Activated CD4-positive, alpha-beta T cell treated with anti-CD3 and anti-CD28 coated beads for 1 hour (primary cell): ENCODE data around the gene ATF5.
A peak's percentile ranks its signal among the peaks of the same experiment; 100 is the strongest.

Experiments
- DNase-seq: peaks from one replicate; pipeline ENCODE4 v3.0.0-alpha.2; 2020

ATF5 gene

DNA sequence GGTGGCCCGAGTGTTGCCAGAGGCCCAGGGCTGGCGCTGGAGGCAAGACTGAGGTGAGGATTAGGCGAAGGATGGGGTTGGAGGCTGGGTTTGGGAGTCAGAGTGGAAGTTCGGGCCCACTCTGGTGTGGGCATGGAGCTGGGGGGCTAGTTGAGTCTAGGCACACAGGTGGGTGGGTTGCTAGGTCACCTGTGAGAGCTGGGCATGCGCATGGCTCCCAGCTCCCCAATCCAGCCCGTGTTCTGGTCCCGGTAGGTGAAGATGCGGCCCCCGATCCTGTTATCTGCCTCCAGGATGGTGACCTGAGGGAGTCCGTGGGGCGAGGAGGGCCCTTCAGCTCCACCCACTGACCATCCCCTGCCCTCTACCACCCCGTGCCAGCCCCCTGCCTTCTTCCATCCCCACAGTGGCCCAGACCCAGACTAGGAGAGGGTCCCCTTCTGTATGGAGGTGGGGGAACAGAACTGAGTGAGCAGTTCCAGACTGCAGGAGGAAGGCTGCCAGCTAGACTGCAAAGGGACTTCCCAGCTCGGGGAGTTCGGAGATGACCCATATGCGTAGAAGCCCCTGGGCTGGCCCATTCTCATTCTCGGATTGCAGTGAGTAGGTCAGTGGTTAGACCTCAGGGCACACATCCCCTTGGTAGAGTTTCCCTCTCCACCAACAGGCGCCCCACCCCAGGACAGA is 34.0 kb upstream of the ATF5 start:
- DNase-seq: no peak

DNA sequence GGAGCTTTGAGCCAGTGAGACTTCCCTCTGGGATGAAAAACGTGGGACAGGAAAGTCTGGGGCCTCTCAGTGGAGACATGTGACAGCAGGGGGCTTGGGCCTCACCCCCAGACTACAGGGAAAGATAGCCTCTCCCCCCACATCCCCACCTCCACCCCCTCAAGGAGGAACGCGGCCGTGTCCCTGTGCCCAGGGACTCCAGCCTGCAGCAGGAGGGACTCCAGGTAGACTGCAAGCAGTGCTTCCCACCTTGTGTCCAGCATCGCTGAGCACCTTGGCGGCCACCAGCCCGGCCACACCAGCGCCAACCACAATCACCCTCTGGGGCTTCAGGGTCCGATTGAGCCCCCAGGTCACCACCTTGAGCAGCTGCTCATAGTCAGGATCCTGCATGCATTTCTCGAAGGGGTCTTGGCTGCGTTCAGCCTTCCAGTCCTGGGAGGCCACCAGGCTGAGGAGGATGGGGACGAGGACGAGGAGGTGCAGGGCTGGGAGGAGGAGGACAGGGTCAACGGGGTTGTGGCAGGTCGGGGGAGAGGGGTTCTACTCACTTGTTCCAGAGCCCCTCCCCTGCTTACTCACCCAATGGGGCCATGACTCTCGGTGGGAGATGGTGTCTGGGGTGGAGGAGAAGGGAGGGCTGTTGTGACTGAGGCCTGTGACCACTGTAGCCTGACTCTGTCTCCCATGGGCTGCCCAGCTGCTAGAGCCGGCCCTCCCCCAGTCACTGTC is 33.3 kb upstream of the ATF5 start:
- DNase-seq: no peak

DNA sequence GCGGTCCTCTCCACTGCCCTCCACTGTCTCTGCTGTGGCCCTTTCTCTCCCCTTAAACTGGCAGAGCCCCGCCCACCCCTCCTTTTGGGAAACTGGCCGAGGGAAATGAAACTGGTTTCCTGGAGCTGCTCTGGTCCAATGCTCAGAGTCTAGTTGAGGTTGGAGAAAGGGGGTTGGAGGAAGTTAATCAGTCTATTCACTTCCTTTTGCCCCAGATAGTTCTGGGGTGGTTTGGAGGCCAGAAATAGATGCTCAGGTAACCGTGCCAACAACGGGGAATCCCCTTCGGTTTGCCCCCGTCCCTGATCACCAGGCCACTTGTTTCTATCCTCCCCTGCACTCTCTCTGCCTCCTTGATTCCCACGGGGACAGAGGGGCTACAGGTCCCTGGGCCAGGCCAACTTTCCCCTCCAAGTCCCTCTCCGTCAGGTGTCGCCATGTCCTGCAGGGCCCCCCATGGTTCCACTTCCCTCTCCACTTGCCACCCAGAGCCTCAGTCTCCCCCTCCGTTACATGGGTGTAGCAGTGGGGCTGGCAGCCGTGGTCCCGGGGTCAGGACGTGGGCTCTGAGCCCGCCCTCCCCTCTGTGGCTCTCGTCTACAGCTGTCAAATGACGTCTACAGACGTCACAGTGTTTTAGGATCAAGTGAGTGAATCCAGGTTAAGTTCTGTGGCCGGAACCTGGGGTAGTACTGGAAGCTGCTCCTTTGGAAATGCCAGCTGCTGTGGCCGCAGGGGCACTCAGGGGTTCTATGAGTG is 32.0 kb upstream of the ATF5 start, which contains the start of gene IL4I1:
Gene IL4I1, minus strand, starts transcription at position 25 of the 759 bp plus-strand sequence. CDS start 727 bp downstream, outside the sequence.
- peak; percentile 54 for DNase-seq

DNA sequence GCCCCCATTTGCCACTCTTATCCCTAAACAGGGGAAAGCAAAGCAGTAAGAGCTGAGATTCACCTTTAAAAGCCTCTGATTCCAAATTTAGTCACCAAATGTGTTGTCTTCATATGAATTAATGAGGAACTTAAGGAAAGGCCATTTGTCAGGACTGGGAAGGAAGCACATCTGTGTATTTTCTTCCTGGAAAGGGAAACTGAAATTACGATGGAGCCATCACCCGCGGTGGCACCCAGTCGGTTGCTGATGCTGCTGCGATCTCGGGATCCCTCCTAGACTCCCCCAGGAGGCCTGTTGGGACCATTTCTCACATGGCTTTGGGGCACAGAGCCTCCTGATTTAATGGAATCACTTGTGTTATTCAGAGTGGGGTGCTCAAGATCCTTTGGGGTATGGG is 24.9 kb upstream of the ATF5 start:
- no peak for DNase-seq

DNA sequence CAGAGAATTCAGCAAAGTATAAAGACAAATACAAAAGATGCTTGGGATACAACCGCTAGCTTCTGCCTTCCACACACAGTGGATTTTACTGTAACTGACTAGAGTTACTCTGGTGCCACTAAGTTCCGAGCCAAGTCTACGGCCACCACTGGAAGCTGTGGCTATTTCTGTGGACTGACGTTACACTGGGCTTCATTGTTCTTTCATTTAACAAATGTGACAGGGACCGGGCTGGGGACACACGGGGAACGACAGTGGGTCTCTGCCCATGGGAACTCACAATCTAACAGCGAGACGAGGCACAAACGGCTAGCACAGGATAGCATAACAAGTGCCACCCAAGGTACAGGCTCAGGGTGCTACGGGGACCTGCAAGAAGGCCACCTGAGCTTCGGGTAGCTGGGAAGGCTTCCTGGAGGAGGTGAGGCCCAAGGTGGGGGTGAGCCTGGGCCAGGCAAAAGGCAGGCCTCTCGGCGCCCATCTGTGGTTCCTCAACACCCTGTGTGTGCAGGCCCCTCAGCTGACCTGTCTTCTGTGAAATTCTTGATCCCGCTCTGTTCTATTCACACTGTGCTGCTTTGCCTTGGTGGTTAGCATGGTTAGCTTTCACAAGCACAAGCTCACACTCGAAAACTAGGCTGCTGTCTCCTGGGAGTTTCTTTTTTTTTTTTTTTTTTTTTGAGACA is 22.0 kb upstream of the ATF5 start:
- DNase-seq: no peak

DNA sequence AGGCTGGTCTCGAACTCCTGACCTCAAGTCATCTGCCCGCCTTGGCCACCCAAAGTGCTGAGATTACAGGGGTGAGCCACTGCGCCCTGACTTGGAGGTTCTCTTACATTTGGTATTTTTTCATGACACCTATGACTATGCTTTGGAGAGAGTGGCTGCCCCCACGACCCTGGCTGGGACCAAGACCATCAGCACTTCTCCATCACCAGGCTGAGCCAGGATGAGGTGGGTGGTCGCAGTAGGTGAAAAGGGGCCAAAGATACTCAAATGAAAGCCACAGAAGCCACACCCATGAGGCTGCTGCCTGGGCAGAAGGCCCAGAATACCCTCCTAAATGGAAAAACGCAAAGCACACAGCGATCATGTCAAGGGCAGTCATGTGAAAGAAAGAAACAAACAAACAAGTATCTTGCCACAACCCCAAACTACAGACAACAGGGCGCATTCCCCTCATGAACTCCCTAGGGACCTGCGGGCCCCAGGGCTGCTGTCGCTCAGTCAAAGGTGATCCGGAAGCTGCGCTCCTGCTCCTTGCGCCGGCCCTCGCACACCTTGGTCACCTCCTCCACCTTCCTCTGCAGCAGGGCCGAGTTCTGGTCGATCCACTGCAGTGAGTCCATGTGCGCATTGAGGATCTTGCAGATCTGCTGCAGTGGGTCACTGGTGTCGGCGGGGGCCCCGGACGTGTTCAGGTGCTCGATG is 21.1 kb upstream of the ATF5 start:
- no peak for DNase-seq

DNA sequence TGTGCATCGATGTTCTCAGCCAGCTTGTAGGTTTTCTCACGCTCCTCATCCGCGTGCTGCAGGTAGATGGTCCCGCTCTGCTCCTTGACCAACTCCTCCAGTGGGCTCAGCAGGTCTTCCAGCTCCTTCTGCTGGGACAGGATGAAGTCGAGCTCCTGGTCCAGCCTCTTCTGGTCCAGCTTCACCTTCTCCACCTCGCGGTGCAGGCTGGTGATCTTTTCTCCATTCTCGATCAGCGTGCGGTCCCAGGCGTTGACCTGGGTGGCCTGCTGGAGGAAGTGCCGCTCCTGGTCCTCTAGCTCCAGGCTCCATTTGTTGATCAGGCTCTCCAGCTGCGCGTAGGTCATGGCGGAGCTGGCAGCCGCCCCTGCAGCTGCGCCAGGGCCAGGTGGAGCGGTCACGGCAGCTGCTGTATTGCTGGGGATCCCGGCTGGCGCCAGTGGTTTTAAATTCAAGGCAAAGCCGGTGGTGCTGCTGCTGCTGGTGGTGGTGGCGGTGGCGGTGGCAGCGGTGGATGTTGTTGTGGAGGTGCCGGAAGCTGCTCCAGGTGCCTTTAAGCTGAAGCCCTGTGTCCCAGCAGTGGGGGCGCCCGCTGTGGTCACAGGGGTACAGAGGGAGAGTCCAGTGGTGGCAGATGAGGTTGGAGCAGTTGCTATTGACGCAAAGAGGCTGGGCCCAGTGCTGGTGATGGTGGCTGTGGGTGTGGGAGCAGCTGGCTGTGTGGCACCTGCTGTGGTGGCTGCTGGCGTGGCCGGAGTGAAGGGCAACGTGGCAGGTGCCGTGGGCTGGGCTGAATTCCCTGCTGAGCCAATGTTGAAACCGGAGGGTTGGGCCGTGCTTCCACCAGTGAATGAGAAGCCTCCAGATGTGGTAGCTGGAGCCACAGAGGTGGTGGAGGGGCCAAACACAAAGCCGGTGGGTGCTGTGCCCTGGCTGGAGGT is 20.3 kb upstream of the ATF5 start:
- DNase-seq: no peak

DNA sequence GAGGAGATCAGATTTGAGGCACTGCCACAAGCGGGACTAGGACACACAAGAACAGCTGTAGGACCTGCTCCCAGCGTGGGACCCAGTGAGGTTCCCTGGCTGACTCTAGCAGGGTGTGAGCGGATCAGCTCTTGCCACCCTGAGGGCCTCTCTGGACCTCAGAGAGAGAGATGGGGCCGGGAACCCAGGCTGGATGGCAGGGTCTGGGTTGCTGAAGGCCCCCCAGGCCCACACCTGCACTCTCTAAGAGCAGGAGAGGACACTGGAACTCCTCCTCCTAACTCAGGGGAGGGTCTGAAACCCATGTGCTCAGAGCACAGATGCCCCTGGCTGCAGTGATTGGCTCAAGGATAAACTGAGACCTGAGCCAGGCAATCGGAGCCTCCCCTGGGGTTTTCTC is 18.8 kb upstream of the ATF5 start:
- DNase-seq: no peak

DNA sequence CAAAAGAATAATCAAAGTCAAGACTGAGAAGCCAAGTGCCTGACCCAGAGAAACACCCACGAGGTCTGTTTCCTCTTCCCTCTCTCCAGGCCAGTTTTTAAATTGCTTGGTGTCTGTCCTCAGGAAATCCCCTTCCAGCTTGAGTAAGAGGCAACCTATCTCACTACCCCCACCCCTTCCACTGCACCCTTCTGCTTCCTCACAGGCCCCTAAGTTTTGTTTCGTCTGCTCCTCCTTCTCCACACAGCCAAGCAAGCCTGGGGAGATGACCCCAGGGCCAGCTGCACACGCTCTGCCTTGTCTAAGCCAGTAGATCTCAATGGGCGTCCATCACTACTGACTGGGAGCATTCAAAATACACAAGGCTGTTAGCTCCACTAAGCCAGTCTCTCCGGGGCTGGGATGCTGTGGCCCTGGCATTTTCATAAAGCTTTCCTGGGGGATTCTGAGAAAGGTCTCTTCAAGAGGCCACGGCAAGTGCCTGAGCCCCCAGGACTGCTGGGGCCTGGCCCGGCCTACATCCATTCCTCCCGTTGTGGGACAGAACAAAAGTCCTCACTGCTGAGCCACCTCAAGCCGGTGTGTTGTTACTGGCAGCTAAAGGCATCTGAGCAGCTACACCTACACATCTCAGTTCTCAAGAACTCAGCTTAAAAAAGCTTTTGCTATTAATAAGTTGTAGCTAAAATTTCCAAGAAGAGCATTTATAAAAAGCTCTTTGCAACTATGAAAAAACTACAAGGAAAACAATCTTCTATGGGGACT is 17.4 kb upstream of the ATF5 start:
- no peak for DNase-seq

DNA sequence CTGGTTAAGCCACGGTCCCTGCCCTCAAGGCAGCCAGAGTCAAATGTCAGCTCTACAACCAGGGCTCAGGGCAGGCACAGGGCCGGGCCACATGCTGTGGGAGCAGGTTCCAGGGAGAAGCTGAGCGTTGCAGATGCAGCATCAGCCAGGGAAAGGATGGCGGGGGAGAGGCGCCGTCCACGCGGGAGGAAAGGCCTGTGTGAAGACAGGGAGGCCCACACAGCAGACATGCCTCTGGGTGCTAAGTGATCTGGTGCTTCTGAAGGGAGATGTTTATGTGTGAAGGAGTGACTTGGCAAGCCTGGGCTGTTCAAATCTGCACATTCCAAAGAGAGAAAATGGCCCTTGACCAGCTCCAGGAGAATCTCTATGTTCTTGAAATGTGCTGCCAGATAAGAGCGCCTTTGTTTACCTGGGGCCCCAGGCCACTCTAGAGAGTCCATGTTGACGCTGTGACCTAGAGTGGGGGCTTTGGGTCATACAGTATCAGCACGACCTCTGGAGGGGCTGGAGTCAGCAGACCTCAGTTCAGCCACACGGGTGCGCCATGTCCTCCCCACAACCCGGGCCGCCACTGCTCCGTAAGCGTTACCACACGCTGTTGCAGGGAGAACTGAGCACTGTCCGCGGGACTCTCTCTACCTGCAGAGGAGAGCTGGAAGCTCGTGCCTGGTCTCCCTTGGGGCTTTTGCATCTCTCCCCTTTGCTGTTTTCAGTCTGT is 15.9 kb upstream of the ATF5 start:
- DNase-seq: no peak

DNA sequence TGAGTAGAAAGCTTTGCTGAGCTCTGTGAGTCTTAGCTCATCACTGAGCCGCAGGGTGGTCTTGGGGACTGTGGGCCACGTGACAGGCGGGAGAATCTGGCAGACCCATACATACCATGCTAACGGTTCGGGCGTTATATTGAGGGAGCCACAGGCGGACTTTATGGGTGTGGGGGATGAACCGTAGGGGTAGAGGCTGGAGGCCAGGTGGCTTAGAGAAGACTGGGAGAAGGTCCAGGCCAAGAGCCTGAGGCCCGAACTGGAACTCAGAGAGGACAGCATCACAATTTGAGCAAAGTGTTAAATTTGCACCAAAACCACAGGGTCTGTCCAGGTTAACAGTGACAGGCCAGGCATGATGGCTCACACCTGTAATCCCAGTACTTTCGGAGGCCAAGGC is 15.3 kb upstream of the ATF5 start:
- DNase-seq: no peak

DNA sequence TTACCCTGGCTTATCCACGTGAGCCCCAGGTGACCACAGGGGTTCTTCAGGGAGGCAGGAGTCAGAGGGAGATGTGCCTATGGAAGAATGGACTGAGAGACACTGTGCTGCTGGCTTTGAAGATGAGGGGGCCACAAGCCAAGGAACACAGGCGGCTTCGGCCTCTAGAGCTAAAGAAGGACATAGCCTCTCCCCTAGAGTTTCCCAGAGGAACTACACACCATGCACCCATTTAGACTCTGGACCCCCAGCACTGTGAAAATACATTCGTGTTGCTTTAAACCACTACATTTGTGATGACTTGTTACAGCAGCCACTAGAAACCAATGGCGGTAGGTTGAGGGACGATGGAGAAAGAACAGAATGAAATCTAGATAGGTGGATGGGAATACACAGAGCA is 13.7 kb upstream of the ATF5 start:
- DNase-seq: no peak

DNA sequence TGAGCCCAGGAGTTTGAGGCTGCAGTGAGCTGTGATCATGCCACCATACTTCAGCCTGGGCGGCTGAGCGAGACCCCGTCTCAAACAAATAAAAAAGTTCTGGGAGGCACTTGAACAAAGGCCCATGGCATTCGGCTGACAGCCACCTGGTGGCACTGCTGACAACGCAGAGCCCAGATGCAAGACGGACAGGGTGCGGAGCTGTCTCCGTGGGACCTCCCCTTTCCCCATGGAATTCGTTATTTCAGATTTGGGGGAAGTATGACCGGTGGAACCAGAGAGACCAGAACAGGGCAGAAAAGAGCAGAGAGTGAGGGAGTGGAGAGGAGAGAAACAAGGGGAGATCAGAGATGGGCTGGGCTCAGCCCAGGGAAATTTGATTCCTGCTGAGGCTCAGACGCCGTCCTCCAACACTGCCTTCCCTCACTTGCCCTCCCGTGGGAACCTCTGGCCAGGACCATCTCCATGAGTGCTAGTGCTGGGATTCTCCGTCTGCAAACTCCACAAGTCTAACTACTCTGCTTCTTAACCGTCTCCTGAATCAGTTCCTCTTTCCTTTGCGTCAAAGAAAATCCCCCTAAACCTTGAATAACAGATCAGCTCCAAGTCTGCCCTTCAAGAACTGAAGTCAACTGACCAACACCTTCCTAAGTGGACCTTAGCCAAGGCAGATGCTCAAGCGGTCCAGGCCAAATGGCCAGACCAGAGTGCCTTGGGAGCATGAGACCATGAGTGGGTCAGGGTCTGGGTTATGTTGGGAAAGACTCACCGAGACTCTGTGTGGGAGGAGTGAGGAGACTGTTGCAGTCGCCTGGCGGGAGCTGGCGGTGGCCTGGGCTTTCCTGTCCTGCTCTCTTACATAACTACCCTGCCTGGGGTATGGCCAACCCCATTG is 11.9 kb upstream of the ATF5 start:
- no peak for DNase-seq

DNA sequence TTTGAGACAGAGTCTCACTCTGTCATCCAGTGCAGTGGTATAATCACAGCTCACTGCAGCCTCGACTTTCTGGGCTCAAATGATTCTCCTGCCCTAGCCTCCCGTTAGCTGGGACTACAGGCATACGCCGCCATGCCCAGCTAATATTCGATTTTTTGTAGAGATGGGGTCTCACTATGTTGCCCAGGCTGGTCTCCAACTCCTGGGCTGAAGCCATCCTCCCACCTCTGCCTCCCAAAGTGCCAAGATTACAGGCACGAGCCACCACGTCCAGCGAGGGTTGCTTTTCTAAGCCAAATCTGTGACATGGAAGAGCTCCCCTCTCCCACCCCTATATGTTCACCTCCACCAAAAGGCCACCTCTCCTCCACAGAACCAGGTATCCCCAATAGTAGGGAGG is 10.9 kb upstream of the ATF5 start:
- no peak for DNase-seq

DNA sequence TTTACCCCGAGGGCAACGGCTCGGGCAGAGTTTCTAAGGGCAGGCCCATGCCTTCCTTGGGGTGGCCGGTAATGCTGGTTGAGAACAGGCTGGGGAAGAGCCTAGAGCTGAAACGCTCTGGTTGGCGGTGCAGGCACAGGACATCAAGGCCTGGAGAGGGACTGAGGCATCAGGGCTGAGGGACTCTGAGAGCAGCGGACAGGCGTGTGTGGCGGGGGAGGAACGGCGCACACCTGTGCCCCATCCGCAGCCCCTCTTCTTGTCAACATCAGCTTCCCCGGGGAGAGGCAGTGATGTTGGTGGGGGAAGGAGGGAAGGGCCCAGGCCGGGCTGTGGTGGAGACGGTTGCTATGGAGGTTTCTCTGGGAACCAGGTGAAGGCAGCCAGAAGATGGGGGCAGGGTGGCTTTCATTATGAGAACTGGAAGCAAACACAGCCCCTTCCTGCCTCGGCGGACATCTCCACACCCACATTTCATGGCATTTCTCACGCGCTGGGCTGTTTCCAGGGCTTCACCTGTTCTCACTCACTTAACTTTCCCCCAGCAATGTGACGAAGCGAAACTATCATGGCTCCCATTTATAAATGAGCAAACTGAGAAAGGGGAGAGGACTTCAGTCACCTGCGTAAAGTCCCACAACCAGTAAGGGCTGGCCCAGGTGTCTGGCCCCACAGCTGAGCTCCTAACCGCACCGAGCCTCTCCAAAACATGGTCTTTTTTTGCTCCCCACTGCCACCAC is 8.2 kb upstream of the ATF5 start:
- DNase-seq: no peak

DNA sequence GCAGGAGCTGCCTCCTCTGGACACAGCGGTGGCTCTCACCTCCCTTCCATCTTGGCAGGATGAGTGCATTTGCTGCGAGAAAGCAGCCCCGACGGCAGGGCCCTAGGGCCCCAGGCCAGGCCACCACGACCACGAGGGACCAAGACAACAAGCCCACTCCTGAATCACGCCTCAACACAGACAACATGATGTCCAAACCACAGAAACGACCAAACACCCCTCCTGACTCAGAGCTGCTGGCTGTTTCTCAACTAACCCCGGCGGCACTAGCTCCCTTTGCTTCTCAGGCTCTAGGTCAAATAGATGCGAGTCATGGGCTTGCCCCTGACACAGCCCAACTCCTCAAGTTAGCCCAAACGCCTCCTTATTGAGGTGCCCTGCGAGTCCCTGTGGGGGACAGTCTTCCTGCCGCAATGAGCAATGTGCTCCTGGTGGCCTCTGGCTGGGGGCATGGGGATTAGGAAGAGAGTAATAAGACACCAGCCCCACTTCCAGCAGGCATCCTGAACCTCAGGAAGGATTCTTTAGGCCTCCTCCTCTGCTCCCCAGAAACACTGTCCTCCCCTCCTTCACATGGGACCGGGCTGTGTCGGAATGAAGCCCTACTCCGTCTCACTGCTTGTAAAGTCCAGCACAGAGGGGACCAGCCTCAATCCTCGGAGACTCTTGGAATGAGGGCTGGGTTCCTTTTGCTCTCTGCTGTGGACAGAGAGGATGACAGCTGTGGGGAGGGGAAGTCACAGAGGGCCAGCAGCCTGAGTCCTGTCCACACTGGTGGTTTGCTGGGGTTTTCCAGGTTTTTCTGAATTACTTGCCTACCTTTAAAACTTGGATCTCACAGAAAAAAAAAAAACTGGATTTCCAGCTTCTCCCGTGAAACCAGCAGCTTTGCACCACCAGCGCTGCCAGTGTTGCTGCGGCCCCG is 6.9 kb upstream of the ATF5 start:
- DNase-seq: no peak
